Measurements from ENCODE around the gene OPTC. TPM values are rescaled to one million over a fixed set of nuclear protein-coding genes. Genes with fewer than 3 reads are reported as not detected.

The OPTC gene
- total RNA-seq, 1 experiment from 2014 or later = not detected

DNA sequence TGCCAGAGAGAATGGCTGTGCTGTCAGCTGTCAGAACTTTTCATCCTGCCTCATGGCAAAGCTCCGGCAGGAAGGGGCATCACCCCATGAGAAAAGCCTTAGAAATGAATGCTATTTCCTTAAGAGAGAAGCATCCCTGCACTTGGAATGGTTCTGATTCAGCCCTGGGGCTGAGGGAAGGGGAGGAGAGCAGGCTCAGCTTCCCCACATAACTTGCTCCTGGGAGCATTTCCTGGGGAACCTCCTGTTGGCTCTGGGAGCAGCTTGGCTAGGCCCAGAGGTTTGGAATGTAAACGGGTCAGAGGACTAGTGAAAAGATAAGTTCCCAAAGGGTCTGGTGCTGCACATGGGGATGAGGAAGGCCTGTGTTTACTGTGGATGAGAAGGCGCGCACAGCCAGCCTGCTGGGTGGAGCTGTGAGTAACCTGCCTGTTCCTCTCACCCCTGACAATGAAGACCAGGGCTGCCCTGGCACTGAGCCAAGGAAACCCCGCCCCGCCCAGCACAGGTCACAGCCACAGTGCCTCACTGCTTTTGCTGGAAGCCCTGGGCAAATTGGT, 13.3 kb upstream of the OPTC start:
- no peaks in the 10 kb centered on the region for H3K79me2 ChIP-seq (ENCODE audit: insufficient read depth, low read length)
- H3K4me1 ChIP-seq (ENCODE audit: control insufficient read depth in 1 of 2, insufficient read depth in 2 of 2, low read length in 2 of 2) = peaks cover 13 to 19% of the 10 kb centered on the region in 2 experiments
- ChIA-PET POLR2A (no interaction called here), RAD21 (ENCODE audit: low non-redundant PET in 1 of 2, low total read pairs in 2 of 2, uncharacterized antibody in 2 of 2, unreplicated experiment in 2 of 2) (no interaction called here), CTCF (interaction anchor here (0.6 to 0.7 kb wide), 2 partner anchors 14 to 213 kb away, joined by 3 to 4 read pairs; no protein-coding TSS in a partner anchor)
- H3K4me2 ChIP-seq (ENCODE audit: low read length) = peak overlapping the region; percentile 40
- intact Hi-C loops (cut with micrococcal nuclease) = no loop called here
- H2AFZ ChIP-seq (ENCODE audit: low read depth, low read length, poor library complexity, severe bottlenecking) = peak overlapping the region; percentile 81
- H4K20me1 ChIP-seq (ENCODE audit: insufficient read depth) = no peaks in the 10 kb centered on the region
- no peaks in the 10 kb centered on the region for H3K36me3 ChIP-seq (ENCODE audit: control insufficient read depth in 1 of 2, insufficient read depth in 2 of 2, low read length in 2 of 2)
- no peak overlapping the region for H3K4me3 ChIP-seq (replicated peaks in 1 of 2; ENCODE audit: low read depth in 1 of 2, low read length in 2 of 2)
- ATAC-seq = peak; percentile 90
- TF ChIP-seq CTCF (IDR thresholded peaks at IDR 0.05 in 2 of 3, conservative IDR thresholded peaks at IDR 0.05 in 1 of 3; ENCODE audit: borderline replicate concordance in 1 of 3, insufficient read depth in 1 of 3, low read depth in 2 of 3, low read length in 2 of 3) (no peak), ELF1 (IDR thresholded peaks at IDR 0.05; ENCODE audit: borderline replicate concordance, low read depth) (no peak), POLR2AphosphoS5 (IDR thresholded peaks at IDR 0.05; ENCODE audit: low read depth, low read length) (peak; percentile 52), EZH2phosphoT487 (IDR thresholded peaks at IDR 0.05; ENCODE audit: borderline replicate concordance) (no peak), TCF7L2 (IDR thresholded peaks at IDR 0.05; ENCODE audit: borderline replicate concordance, extremely low read depth, insufficient read depth, insufficient read length) (no peak)
- H3K9me2 ChIP-seq (ENCODE audit: insufficient read depth) = no peaks in the 10 kb centered on the region
- H3K27me3 ChIP-seq (ENCODE audit: insufficient read depth, low read length) = peaks cover 14% of the 10 kb centered on the region
- H3K9ac ChIP-seq (ENCODE audit: low read length) = no peak overlapping the region
- no peak overlapping the region for H3K27ac ChIP-seq (ENCODE audit: low read depth, low read length)
- BruUV-seq (replicated peaks) = no TSS peak
- peak; percentile 21 for DNase-seq (ENCODE audit: low read depth, low spot score)
- H3K9me3 ChIP-seq (ENCODE audit: control insufficient read depth in 1 of 2, insufficient read depth in 1 of 2, low read depth in 1 of 2, low read length in 2 of 2) = no peaks in the 10 kb centered on the region

GRCh38 chr1:203481196-203481595, 12.8 kb upstream of the OPTC start:
- intact Hi-C loops (cut with micrococcal nuclease) = no loop called here
- no peaks in the 10 kb centered on the region for H3K79me2 ChIP-seq (ENCODE audit: insufficient read depth, low read length)
- POLR2A ChIA-PET = no interaction called here
- BruUV-seq (replicated peaks) = no TSS peak
- H3K36me3 ChIP-seq (ENCODE audit: control insufficient read depth in 1 of 2, insufficient read depth in 2 of 2, low read length in 2 of 2) = no peaks in the 10 kb centered on the region
- RAD21 ChIA-PET (ENCODE audit: low non-redundant PET in 1 of 2, low total read pairs in 2 of 2, uncharacterized antibody in 2 of 2, unreplicated experiment in 2 of 2) = no interaction called here
- no peak overlapping the region for H2AFZ ChIP-seq (ENCODE audit: low read depth, low read length, poor library complexity, severe bottlenecking)
- ATAC-seq (no peak), DNase-seq (ENCODE audit: low read depth, low spot score) (no peak)
- no peaks in the 10 kb centered on the region for H4K20me1 ChIP-seq (ENCODE audit: insufficient read depth)
- CTCF ChIA-PET = interaction anchor here (0.7 kb wide), 1 partner anchor 214 kb away, joined by 4 read pairs; no protein-coding TSS in a partner anchor
- H3K27me3 ChIP-seq (ENCODE audit: insufficient read depth, low read length) = peaks cover 8% of the 10 kb centered on the region
- H3K27ac ChIP-seq (ENCODE audit: low read depth, low read length) = no peak overlapping the region
- H3K9me2 ChIP-seq (ENCODE audit: insufficient read depth) = no peaks in the 10 kb centered on the region
- H3K4me3 ChIP-seq (replicated peaks in 1 of 2; ENCODE audit: low read depth in 1 of 2, low read length in 2 of 2) = no peak overlapping the region
- H3K4me2 ChIP-seq (ENCODE audit: low read length) = peak overlapping the region; percentile 40
- no peaks in the 10 kb centered on the region for H3K9me3 ChIP-seq (ENCODE audit: control insufficient read depth in 1 of 2, insufficient read depth in 1 of 2, low read depth in 1 of 2, low read length in 2 of 2)
- no peak overlapping the region for H3K9ac ChIP-seq (ENCODE audit: low read length)
- TF ChIP-seq CTCF (IDR thresholded peaks at IDR 0.05 in 2 of 3, conservative IDR thresholded peaks at IDR 0.05 in 1 of 3; ENCODE audit: borderline replicate concordance in 1 of 3, insufficient read depth in 1 of 3, low read depth in 2 of 3, low read length in 2 of 3) (no peak), FOSL1 (IDR thresholded peaks at IDR 0.05; ENCODE audit: low read depth) (no peak), JUND (IDR thresholded peaks at IDR 0.05) (no peak), CBX3 (IDR thresholded peaks at IDR 0.05; ENCODE audit: low read depth) (no peak), EZH2 (IDR thresholded peaks at IDR 0.05) (no peak), POLR2A (IDR thresholded peaks at IDR 0.05; ENCODE audit: borderline replicate concordance, extremely low read depth, insufficient read depth, insufficient read length) (no peak), EGR1 (IDR thresholded peaks at IDR 0.05; ENCODE audit: low read depth) (no peak), SIN3A (IDR thresholded peaks at IDR 0.05; ENCODE audit: low read depth) (no peak), CEBPB (IDR thresholded peaks at IDR 0.05; ENCODE audit: low read depth) (no peak), EZH2phosphoT487 (IDR thresholded peaks at IDR 0.05; ENCODE audit: borderline replicate concordance) (no peak), POLR2AphosphoS5 (IDR thresholded peaks at IDR 0.05; ENCODE audit: low read depth, low read length) (no peak), SRF (IDR thresholded peaks at IDR 0.05; ENCODE audit: low read depth) (no peak), ZFX (IDR thresholded peaks at IDR 0.05) (no peak), ELF1 (IDR thresholded peaks at IDR 0.05; ENCODE audit: borderline replicate concordance, low read depth) (no peak)
- peaks cover 13 to 16% of the 10 kb centered on the region in 2 experiments for H3K4me1 ChIP-seq (ENCODE audit: control insufficient read depth in 1 of 2, insufficient read depth in 2 of 2, low read length in 2 of 2)
